ACC112 (cell line): Measurements from ENCODE around the gene CD86.

ENCODE experiments used
- H2AFZ ChIP-seq: fragments of 200-600 bp; sonication (generic); one replicate; pipeline ENCODE4 v1.6.0; 2017; ENCODE audit warnings: antibody characterized with exemption, low read length; ENCODE audit not compliant: unreplicated experiment
- H3K27ac ChIP-seq: fragments of 200-600 bp; sonication (generic); 2 replicates; pipeline ENCODE4 v1.5.1; 2014; ENCODE audit warnings: low read depth, mild to moderate bottlenecking, antibody characterized with exemption, low read length, moderate library complexity
- H3K27me3 ChIP-seq: fragments of 200-600 bp; sonication (generic); 2 replicates; pipeline ENCODE4 v1.6.1; 2014; ENCODE audit warnings: mild to moderate bottlenecking, antibody characterized with exemption, low read length, moderate library complexity, mixed read lengths; ENCODE audit not compliant: insufficient read depth
- H3K36me3 ChIP-seq: fragments of 200-600 bp; sonication (generic); 2 replicates; pipeline ENCODE4 v1.6.1; 2016; ENCODE audit warnings: mild to moderate bottlenecking, antibody characterized with exemption, low read length, moderate library complexity, mixed read lengths; ENCODE audit not compliant: insufficient read depth
- H3K4me1 ChIP-seq: fragments of 200-600 bp; sonication (generic); one replicate; pipeline ENCODE4 v1.6.1; 2016; ENCODE audit warnings: low read length, mixed read lengths; ENCODE audit not compliant: insufficient read depth, unreplicated experiment, control insufficient read depth
- H3K4me3 ChIP-seq: fragments of 200-600 bp; sonication (generic); 2 replicates; pipeline ENCODE4 v1.5.1; 2014; ENCODE audit warnings: mild to moderate bottlenecking, low read depth, low read length
- H3K79me2 ChIP-seq: fragments of 200-600 bp; sonication (generic); one replicate; pipeline ENCODE4 v1.6.0; 2016; ENCODE audit warnings: low read length; ENCODE audit not compliant: control insufficient read depth, unreplicated experiment, insufficient read depth

Gene CD86

GRCh38 chr3:122077293-122078234, 22.4 kb downstream of the CD86 start:
- no peaks in the 10 kb centered on the region for H3K4me1 ChIP-seq
- no peak overlapping the region for H3K4me3 ChIP-seq
- H3K36me3 ChIP-seq: no peaks in the 10 kb centered on the region
- peaks cover 32% of the 10 kb centered on the region for H3K27me3 ChIP-seq
- H3K79me2 ChIP-seq: no peaks in the 10 kb centered on the region
- no peak overlapping the region for H2AFZ ChIP-seq
- no peak overlapping the region for H3K27ac ChIP-seq

GRCh38 chr3:122078235-122078935, 23.2 kb downstream of the CD86 start:
- Histone ChIP-seq H3K36me3 (no peaks in the 10 kb centered on the region), H3K27ac (no peak overlapping the region), H3K4me1 (no peaks in the 10 kb centered on the region), H3K27me3 (peaks cover 36% of the 10 kb centered on the region), H3K79me2 (no peaks in the 10 kb centered on the region), H2AFZ (no peak overlapping the region), H3K4me3 (no peak overlapping the region)

- Histone ChIP-seq H3K4me3 (no peak overlapping the region), H3K27me3 (peaks cover 34% of the 10 kb centered on the region), H3K36me3 (no peaks in the 10 kb centered on the region), H3K27ac (no peak overlapping the region), H3K79me2 (no peaks in the 10 kb centered on the region), H2AFZ (no peak overlapping the region), H3K4me1 (no peaks in the 10 kb centered on the region)
Measured at GRCh38 chr3:122079524-122080206, 24.5 kb downstream of the CD86 start.

- no peaks in the 10 kb centered on the region for H3K4me1 ChIP-seq
- no peak overlapping the region for H3K4me3 ChIP-seq
- no peak overlapping the region for H2AFZ ChIP-seq
- no peak overlapping the region for H3K27ac ChIP-seq
- no peaks in the 10 kb centered on the region for H3K79me2 ChIP-seq
- peaks cover 34% of the 10 kb centered on the region for H3K27me3 ChIP-seq
- no peaks in the 10 kb centered on the region for H3K36me3 ChIP-seq
Measured at GRCh38 chr3:122080207-122080587, 25.0 kb downstream of the CD86 start.

- H2AFZ ChIP-seq: no peak overlapping the region
Measured at GRCh38 chr3:122081543-122082247, 26.5 kb downstream of the CD86 start.

GRCh38 chr3:122082357-122082756, 27.2 kb downstream of the CD86 start:
- Histone ChIP-seq H3K4me3 (no peak overlapping the region), H3K79me2 (no peaks in the 10 kb centered on the region), H3K27me3 (peaks cover 50% of the 10 kb centered on the region), H3K36me3 (no peaks in the 10 kb centered on the region), H3K4me1 (no peaks in the 10 kb centered on the region), H2AFZ (no peak overlapping the region), H3K27ac (no peak overlapping the region)

More at GRCh38 chr3:122081543-122082247, 26.5 kb downstream of the CD86 start:
- Histone ChIP-seq H3K4me3 (no peak overlapping the region), H3K4me1 (no peaks in the 10 kb centered on the region), H3K36me3 (no peaks in the 10 kb centered on the region), H3K27ac (no peak overlapping the region), H3K27me3 (peaks cover 44% of the 10 kb centered on the region), H3K79me2 (no peaks in the 10 kb centered on the region)

GRCh38 chr3:122084799-122085198, 29.6 kb downstream of the CD86 start:
- H3K4me3 ChIP-seq: no peak overlapping the region
- H3K27me3 ChIP-seq: peaks cover 60% of the 10 kb centered on the region
- H2AFZ ChIP-seq: no peak overlapping the region
- H3K4me1 ChIP-seq: no peaks in the 10 kb centered on the region
- H3K36me3 ChIP-seq: no peaks in the 10 kb centered on the region
- no peaks in the 10 kb centered on the region for H3K79me2 ChIP-seq
- H3K27ac ChIP-seq: no peak overlapping the region

GRCh38 chr3:122085673-122086072, 30.5 kb downstream of the CD86 start:
- Histone ChIP-seq H3K79me2 (no peaks in the 10 kb centered on the region), H3K27ac (no peak overlapping the region), H3K27me3 (peaks cover 59% of the 10 kb centered on the region), H2AFZ (no peak overlapping the region), H3K4me1 (no peaks in the 10 kb centered on the region), H3K4me3 (no peak overlapping the region), H3K36me3 (no peaks in the 10 kb centered on the region)

GRCh38 chr3:122088531-122088930, 33.4 kb downstream of the CD86 start:
- Histone ChIP-seq H3K27me3 (peaks cover 45% of the 10 kb centered on the region), H3K4me1 (no peaks in the 10 kb centered on the region), H3K36me3 (no peaks in the 10 kb centered on the region), H3K79me2 (no peaks in the 10 kb centered on the region), H3K27ac (no peak overlapping the region), H3K4me3 (no peak overlapping the region), H2AFZ (no peak overlapping the region)

- no peaks in the 10 kb centered on the region for H3K4me1 ChIP-seq
- H3K79me2 ChIP-seq: no peaks in the 10 kb centered on the region
- H3K4me3 ChIP-seq: no peak overlapping the region
- peaks cover 40% of the 10 kb centered on the region for H3K27me3 ChIP-seq
- no peak overlapping the region for H3K27ac ChIP-seq
- no peaks in the 10 kb centered on the region for H3K36me3 ChIP-seq
- no peak overlapping the region for H2AFZ ChIP-seq
Measured at GRCh38 chr3:122091602-122092295, 36.6 kb downstream of the CD86 start.
